HUES64 (cell line): ENCODE measurements around the gene CEP85L.
"Not testable (repeated sequence)": the region's sequence is repeated elsewhere in the genome, so short reads cannot be mapped to it uniquely, and the experiment has no call there.

Experiments used
- H3K27ac ChIP-seq: 2 replicates; pipeline ENCODE4 v1.7.0; 2013; ENCODE audit warnings: low read depth, low read length, inconsistent platforms
- H3K27me3 ChIP-seq: 2 replicates; pipeline ENCODE4 v1.6.1; 2013; ENCODE audit warnings: mild to moderate bottlenecking, low read length; ENCODE audit not compliant: insufficient read depth
- H3K36me3 ChIP-seq: 2 replicates; pipeline ENCODE4 v1.6.1; 2013; ENCODE audit warnings: mild to moderate bottlenecking, low read length; ENCODE audit not compliant: insufficient read depth
- H3K4me1 ChIP-seq: 2 replicates; pipeline ENCODE4 v1.6.1; 2013; ENCODE audit warnings: mild to moderate bottlenecking, low read length, moderate library complexity; ENCODE audit not compliant: insufficient read depth
- H3K4me3 ChIP-seq: 2 replicates; pipeline ENCODE4 v1.5.1; 2013; ENCODE audit warnings: mild to moderate bottlenecking, low read length, moderate library complexity
- H3K9ac ChIP-seq: 2 replicates; pipeline ENCODE4 v1.6.1; 2013; ENCODE audit warnings: mild to moderate bottlenecking, low read depth, low read length
- H3K9me3 ChIP-seq: 2 replicates; pipeline ENCODE4 v1.6.1; 2013; ENCODE audit warnings: low read depth, low read length; ENCODE audit not compliant: insufficient read depth
- WGBS: fragments of 150-250, 120-280 bp; methylation state at CpG from one replicate; pipeline ENCODE4 v1.1.7; 2013; ENCODE audit warnings: missing lambda C conversion rate; 5-methylcytosine and 5-hydroxymethylcytosine counted together

The CEP85L gene

GRCh38 chr6:118436482-118436881 lies 214.9 kb downstream of the CEP85L start:
- H3K27me3 ChIP-seq: no peaks in the 10 kb centered on the region
- H3K4me3 ChIP-seq: no peak overlapping the region
- no peaks in the 10 kb centered on the region for H3K9me3 ChIP-seq
- no peaks in the 10 kb centered on the region for H3K36me3 ChIP-seq
- H3K9ac ChIP-seq: no peak overlapping the region
- H3K4me1 ChIP-seq: no peaks in the 10 kb centered on the region
- no peak overlapping the region for H3K27ac ChIP-seq
- WGBS: 64% methylated on average over 3 of the region's 3 CpGs

GRCh38 chr6:118434147-118434546 lies 217.2 kb downstream of the CEP85L start:
- WGBS: 95% methylated on average over 3 of the region's 3 CpGs

GRCh38 chr6:118421312-118421711 lies 230.1 kb downstream of the CEP85L start:
- not testable (repeated sequence) for H3K9ac ChIP-seq, H3K4me3 ChIP-seq, H3K27me3 ChIP-seq, H3K9me3 ChIP-seq, H3K36me3 ChIP-seq, H3K4me1 ChIP-seq, H3K27ac ChIP-seq
- 62% methylated on average over 5 of the region's 5 CpGs for WGBS

More at GRCh38 chr6:118434147-118434546, 217.2 kb downstream of the CEP85L start:
- H3K27me3 ChIP-seq, H3K4me1 ChIP-seq, H3K9me3 ChIP-seq, H3K36me3 ChIP-seq, H3K4me3 ChIP-seq, H3K27ac ChIP-seq, H3K9ac ChIP-seq: not testable (repeated sequence)

GRCh38 chr6:118419448-118420394 lies 231.7 kb downstream of the CEP85L start:
- Histone ChIP-seq H3K4me3 (no peak overlapping the region), H3K27me3 (no peaks in the 10 kb centered on the region), H3K9me3 (no peaks in the 10 kb centered on the region), H3K36me3 (no peaks in the 10 kb centered on the region), H3K4me1 (no peaks in the 10 kb centered on the region), H3K27ac (no peak overlapping the region), H3K9ac (no peak overlapping the region)
